ENCODE data around the gene PQBP1. TPM values are rescaled to one million over a fixed set of nuclear protein-coding genes. Genes with fewer than 3 reads are reported as not detected.

The PQBP1 gene
- total RNA-seq, 1 donor from 2014 or later, result 55.0 TPM

DNA sequence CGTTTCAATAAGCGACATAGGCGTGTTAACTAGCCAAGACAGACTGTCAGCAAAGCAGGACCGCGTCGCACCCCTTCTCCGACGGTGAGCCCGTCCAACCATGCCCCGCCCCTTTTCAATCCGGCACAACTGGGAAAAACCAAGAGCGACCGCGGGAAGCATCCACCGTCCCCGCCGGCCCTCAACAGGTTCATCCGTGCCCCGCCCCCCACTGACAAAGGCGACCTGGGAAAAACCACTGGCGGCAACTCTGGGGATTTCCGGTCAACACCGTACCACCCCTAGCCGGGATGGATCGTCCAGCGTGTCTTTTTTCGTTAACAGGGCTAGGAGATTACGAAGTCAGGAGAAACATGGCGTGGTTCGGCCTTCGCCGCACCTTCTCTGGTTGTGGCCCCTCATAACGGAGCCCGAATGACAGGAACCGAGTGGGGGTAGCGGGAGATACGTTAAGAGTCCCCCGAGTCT lies 539 bp upstream of the PQBP1 start:
- no peak for TF ChIP-seq CTCF (IDR thresholded peaks at IDR 0.05)
- no peaks in the 10 kb centered on the region for H3K27me3 ChIP-seq (ENCODE audit: low read depth)
- ATAC-seq, result peak; percentile 82 to 85
- peaks cover 8% of the 10 kb centered on the region for H3K4me1 ChIP-seq
- DNase-seq, result peak; percentile 81
- H3K4me3 ChIP-seq, result peak overlapping the region; percentile 69
- intact Hi-C loops (cut with DNase I), result no loop called here
- peak overlapping the region; percentile 92 for H3K27ac ChIP-seq
- H3K9me3 ChIP-seq, result no peaks in the 10 kb centered on the region
- peaks cover 30% of the 10 kb centered on the region for H3K36me3 ChIP-seq

DNA sequence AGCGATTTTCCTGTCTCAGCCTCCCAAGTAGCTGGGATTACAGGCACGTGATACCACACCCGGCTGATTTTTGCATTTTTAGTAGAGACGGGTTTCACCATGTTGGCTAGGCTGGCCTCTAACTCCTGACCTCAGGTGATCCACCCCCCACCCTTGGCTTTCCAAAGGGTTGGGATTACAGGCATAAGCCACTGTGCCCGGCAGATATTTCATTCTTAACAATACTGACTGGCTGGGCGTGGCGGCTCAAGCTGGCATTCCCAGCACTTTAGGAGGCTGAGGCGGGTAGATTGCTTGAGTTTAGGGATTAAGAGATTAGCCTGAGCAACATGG lies 1.3 kb downstream of the PQBP1 start:
- TF ChIP-seq CTCF (IDR thresholded peaks at IDR 0.05), result no peak
- H3K36me3 ChIP-seq, result peaks cover 36% of the 10 kb centered on the region
- no peak overlapping the region for H3K4me3 ChIP-seq
- no peak for DNase-seq
- no peak overlapping the region for H3K27ac ChIP-seq
- intact Hi-C loops (cut with DNase I), result no loop called here
- ATAC-seq, result no peak
- H3K9me3 ChIP-seq, result no peaks in the 10 kb centered on the region
- H3K27me3 ChIP-seq (ENCODE audit: low read depth), result no peaks in the 10 kb centered on the region
- H3K4me1 ChIP-seq, result peaks cover 6% of the 10 kb centered on the region

- DNase-seq (no peak), ATAC-seq (no peak)
- Histone ChIP-seq H3K27ac (no peak overlapping the region), H3K36me3 (peaks cover 45% of the 10 kb centered on the region), H3K9me3 (no peaks in the 10 kb centered on the region), H3K4me1 (peaks cover 6% of the 10 kb centered on the region), H3K27me3 (ENCODE audit: low read depth) (no peaks in the 10 kb centered on the region), H3K4me3 (no peak overlapping the region)
- no peak for TF ChIP-seq CTCF (IDR thresholded peaks at IDR 0.05)
- intact Hi-C loops (cut with DNase I), result no loop called here
Measured at GRCh38 chrX:48901069-48901468, 3.3 kb downstream of the PQBP1 start.

- Histone ChIP-seq H3K4me1 (no peaks in the 10 kb centered on the region), H3K9me3 (no peaks in the 10 kb centered on the region), H3K27ac (no peak overlapping the region), H3K4me3 (no peak overlapping the region), H3K27me3 (ENCODE audit: low read depth) (no peaks in the 10 kb centered on the region), H3K36me3 (peaks cover 53% of the 10 kb centered on the region)
- TF ChIP-seq CTCF (IDR thresholded peaks at IDR 0.05), result no peak
- no peak for DNase-seq
- no peak for ATAC-seq
- intact Hi-C loops (cut with DNase I), result no loop called here
Measured at GRCh38 chrX:48902135-48902534, 4.4 kb downstream of the PQBP1 start.

- Histone ChIP-seq H3K27me3 (ENCODE audit: low read depth) (no peaks in the 10 kb centered on the region), H3K9me3 (no peaks in the 10 kb centered on the region), H3K27ac (no peak overlapping the region), H3K4me1 (no peaks in the 10 kb centered on the region), H3K4me3 (no peak overlapping the region), H3K36me3 (peaks cover 53% of the 10 kb centered on the region)
- intact Hi-C loops (cut with DNase I), result no loop called here
- TF ChIP-seq CTCF (IDR thresholded peaks at IDR 0.05), result no peak
- ATAC-seq (no peak), DNase-seq (no peak)
Measured at GRCh38 chrX:48902776-48903175, 5.0 kb downstream of the PQBP1 start.

DNA sequence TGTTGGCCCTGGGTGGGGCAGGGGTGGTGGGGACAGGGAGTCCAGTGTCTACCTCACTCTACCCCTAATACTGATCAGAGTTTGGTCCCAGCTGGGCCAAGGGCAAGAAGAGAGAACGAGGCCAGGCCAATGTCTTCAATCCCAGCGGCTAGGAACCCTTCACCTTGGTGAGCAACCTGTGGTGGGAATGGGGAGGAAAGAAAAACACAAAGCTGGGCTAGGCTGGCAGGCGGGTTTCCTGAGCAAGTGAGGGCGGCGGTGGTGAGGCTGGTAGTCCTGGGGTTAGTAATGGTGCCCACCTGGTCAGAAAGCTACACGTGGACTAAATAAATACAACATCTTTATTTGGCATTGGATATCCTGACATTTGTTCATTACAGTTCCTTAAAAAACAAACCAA lies 5.6 kb downstream of the PQBP1 start:
- no peak overlapping the region for H3K27ac ChIP-seq
- no peaks in the 10 kb centered on the region for H3K27me3 ChIP-seq (ENCODE audit: low read depth)
- TF ChIP-seq CTCF (IDR thresholded peaks at IDR 0.05), result no peak
- no peak overlapping the region for H3K4me3 ChIP-seq
- intact Hi-C loops (cut with DNase I), result no loop called here
- H3K9me3 ChIP-seq, result no peaks in the 10 kb centered on the region
- ATAC-seq, result no peak
- no peak for DNase-seq
- no peaks in the 10 kb centered on the region for H3K4me1 ChIP-seq
- H3K36me3 ChIP-seq, result peaks cover 53% of the 10 kb centered on the region
